Measurements from ENCODE around the gene GNAT3.

The GNAT3 gene

DNA sequence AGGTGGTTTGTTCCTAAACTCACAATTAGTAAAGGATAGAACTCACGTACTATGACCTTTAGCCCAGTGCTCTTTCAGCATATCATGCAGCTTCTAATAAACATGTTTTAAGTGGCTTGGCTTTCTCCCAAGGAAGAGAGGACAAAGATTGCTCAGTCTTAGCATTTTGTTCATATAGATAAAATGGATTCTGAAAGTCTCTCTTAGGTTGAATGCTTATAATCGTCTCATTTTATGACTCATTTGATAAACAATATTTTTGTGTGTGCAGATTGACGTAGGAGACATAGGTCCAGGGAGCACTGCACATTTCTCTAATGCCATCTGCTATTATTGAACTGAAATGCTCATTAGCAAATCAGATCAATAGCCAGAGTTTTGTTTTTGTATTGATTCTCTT is 44.8 kb downstream of the GNAT3 start:
- DNase-seq (ENCODE audit: low read depth in 2 of 2, low spot score in 1 of 2): no peak

- no peak for DNase-seq (ENCODE audit: low read depth in 2 of 2, low spot score in 1 of 2)
Observed at GRCh38 chr7:80466636-80467035, 45.2 kb downstream of the GNAT3 start.

- no peak for DNase-seq (ENCODE audit: low read depth in 2 of 2, low spot score in 1 of 2)
Observed at GRCh38 chr7:80464211-80464610, 47.7 kb downstream of the GNAT3 start.

DNA sequence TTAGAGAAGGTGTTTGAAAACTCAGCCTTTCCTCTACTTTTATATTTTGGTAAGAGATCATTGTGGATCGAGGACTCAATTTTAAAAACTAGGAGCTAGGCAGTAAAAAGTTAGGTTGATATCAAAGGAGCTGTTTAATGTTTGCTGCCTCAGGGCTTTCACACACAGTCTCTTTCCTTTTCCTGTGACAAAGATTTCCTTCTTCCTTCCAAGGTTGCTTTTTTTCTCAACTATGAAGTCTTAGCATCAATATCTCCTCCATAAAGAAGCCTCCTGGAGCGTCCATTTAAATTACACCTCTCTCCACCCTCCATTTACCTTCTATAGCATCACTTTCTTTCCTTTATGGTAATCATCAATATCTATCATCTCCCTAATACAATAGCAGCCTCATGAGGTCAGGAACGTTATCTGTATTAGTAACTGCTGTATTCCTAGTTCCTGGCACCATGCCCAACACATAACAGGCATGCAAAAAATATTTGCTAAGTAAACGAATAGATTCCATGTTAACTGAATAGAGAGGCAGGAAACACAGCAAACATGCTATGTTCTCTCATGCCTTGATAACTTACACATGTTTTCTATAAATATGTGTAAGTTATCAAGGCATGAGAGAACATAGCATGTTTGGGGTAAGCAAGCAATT is 48.5 kb downstream of the GNAT3 start:
- DNase-seq (ENCODE audit: low read depth in 2 of 2, low spot score in 1 of 2): no peak

DNA sequence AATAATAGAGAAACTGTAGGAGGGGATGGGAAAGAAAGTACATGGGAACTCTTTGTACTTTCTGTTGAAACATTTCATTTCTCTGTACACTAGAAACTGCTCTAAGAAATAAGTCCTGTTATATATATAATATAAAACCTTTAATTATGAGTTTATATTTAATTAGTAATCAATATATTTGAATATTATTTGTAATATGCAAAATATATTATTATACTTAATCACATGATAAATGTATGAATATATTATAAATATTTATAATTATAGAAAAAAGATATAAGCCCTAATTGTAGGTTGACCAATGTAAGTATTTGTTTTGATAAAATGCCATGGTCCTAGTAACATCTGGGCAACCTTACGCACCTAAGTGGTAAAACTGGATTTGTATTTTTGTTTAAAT is 51.0 kb downstream of the GNAT3 start:
- DNase-seq (ENCODE audit: low read depth in 2 of 2, low spot score in 1 of 2): no peak

GRCh38 chr7:80459776-80460510 is 51.9 kb downstream of the GNAT3 start:
- DNase-seq (ENCODE audit: low read depth in 2 of 2, low spot score in 1 of 2): no peak

DNA sequence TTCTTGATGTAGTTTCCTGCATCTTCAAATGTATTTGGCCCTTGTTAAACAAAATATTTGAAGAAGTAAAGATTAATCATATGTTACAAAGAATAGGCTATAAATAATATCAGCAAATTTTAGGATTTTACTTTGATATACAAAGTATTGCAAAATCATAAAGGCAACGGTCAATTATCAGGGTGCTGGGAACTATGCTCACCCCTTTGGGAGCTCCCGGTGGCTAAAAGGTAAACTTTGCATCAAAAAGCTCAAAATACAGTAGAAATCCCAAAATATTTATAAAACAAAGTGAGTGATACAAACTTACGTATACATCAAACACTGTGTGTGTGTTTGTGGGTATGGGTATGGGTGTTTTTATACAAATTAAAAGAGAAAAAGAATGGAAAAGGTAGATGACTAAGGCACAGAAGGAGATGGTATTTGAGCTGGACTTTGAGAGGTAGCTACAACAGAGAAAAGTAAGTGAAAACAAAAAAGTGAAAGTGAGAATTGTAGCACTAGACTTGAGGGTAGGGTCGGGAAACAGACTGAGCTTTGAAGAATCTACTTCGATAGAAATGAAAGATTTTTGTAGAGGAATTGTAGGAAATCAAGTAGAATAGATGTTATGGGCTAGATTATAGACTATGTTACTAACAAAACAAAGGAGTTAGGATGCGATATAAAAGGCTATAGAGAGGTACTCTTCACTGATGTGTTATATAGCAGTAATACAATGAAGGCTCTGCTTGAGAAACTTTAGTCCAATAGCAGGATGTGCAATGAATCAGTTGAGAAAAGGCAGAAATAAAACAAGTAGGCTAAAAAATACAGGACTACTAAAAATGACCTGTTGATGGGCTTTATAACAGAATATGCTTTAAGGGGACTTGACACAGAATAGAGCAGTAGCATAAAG is 52.8 kb downstream of the GNAT3 start:
- DNase-seq (ENCODE audit: low read depth in 2 of 2, low spot score in 1 of 2): no peak

DNA sequence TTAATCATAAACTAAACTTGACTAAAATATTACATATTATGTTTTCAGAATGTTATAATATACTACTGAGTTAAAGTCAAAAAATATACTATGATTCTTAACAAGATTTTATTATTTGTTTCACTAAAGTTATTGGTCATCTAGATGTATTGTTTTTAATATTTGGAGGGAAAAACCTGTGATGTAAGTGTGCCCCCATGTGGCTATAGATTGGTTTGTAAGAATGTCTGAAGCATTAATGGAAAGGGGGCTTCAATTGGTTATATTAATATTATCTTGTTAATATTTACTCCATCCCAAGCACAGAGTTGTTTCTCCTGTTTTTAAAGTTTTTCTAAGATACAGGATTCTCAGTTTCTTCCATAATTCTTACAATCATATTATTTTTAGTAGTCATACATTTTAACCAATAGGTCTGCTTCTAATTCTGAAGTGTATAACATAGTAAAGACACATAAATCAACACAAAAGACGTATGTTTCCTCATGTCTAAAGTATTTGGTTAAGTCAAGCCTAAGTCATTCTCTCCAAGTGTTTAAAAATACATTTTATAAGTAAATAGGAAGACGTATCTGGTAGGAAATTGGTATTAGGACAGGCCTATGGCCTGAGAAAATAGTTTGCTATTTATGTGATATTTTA is 58.0 kb downstream of the GNAT3 start:
- DNase-seq (ENCODE audit: low read depth in 2 of 2, low spot score in 1 of 2): no peak

DNA sequence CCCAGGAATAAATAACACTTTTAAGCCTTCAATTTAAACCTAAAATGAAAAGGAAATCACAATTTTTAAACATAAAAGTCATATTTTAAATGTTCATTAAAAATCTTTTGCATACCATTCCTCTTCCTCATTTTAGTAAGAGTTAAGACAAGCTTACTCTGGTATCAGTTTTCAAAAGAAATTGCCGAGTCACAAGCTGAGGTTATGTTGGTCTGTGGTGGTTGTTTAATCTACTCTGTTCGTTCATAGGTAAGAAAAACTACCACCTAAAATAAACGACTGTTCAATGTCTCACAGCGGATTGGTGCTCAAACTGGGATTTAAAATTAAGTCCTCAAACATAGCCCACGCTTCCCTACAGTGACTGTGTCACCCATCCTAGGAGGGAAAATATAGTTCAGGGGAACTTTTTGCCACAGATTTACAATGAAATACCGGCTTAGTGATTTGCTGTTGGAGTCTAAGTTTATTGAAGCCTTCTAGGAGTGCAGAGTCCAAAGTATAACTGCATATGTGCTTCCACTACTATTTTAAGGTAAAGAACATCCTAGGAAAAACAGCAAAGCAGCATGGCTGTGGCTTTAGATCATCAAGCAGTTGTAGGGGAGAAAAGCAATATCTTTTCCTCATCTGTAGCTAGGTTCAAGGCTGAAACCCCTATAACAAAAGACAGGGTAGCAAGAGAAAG is 61.1 kb downstream of the GNAT3 start:
- no peak for DNase-seq (ENCODE audit: low read depth in 2 of 2, low spot score in 1 of 2)

GRCh38 chr7:80449836-80450235 is 62.0 kb downstream of the GNAT3 start:
- DNase-seq (ENCODE audit: low read depth in 2 of 2, low spot score in 1 of 2): no peak

- no peak for DNase-seq (ENCODE audit: low read depth in 2 of 2, low spot score in 1 of 2)
Observed at GRCh38 chr7:80445351-80445750, 66.5 kb downstream of the GNAT3 start.

- no peak for DNase-seq (ENCODE audit: low read depth in 2 of 2, low spot score in 1 of 2)
Observed at GRCh38 chr7:80444811-80445210, 67.1 kb downstream of the GNAT3 start.

DNA sequence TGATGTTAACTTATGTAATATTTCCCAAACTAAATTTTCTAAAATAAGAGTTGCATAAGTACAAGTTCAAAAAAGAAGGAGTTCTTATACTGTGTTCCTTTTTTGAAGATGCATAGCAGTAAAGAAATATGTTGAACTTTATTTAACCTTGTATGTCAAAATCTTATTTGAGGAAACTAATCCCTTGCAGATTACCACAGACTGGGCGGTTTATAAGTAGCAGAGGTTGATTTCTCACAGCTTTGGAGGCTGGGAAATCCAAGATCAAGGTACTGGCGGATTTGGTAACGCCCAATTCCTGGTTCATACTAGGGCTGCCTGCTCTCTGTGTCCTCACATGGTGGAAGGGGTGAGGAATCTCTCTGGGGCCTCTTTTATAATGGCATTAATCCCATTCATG is 68.5 kb downstream of the GNAT3 start:
- no peak for DNase-seq (ENCODE audit: low read depth in 2 of 2, low spot score in 1 of 2)

GRCh38 chr7:80440883-80441282 is 71.0 kb downstream of the GNAT3 start:
- DNase-seq (ENCODE audit: low read depth in 2 of 2, low spot score in 1 of 2): no peak

- DNase-seq (ENCODE audit: low read depth in 2 of 2, low spot score in 1 of 2): no peak
Observed at GRCh38 chr7:80439894-80440821, 71.7 kb downstream of the GNAT3 start.

DNA sequence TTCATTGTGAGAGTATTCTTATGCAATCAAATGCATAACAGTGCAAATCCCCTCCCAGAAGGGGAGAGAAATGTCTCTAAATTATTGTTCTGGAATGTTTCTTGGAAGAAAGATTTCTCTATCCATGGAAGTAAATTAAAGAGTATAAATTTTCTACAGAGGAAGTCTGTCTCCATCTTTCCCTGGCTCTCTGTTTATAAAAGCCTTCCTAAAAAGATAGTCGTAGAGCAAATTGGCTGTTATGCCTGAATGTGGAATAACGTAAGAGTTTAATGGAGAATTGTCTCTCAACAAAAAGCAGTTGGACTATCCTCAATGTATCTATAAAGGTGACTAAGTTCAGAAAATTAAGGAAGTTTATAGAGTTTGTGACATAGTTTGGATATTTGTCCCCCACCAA is 76.3 kb downstream of the GNAT3 start:
- DNase-seq (ENCODE audit: low read depth in 2 of 2, low spot score in 1 of 2): no peak

DNA sequence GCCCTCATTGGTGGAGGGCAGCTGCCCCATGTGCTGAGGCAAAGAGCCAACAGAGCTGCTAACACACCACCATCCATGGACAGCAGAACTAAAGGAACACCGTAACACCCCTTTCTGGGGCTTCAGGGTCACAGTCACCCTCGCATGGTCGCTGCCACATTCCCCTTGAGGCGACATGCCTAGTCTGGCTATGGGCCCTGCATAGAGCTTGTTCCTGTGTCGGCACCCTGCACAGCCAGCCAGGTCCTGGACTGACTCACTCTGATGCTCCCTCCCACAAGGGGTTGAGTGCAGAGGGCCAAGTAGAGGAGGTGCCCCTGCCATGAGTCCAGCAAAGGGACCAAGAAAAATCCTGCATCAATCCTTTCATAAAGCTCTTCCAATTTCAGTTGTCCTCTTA is 77.8 kb downstream of the GNAT3 start:
- no peak for DNase-seq (ENCODE audit: low read depth in 2 of 2, low spot score in 1 of 2)

GRCh38 chr7:80432166-80432565 is 79.7 kb downstream of the GNAT3 start:
- DNase-seq (ENCODE audit: low read depth in 2 of 2, low spot score in 1 of 2): no peak

GRCh38 chr7:80429181-80429580 is 82.7 kb downstream of the GNAT3 start:
- DNase-seq (ENCODE audit: low read depth in 2 of 2, low spot score in 1 of 2): no peak
